Fibroblast of the aortic adventitia (primary cell): ENCODE measurements around the gene G6PD. TPM values are rescaled to one million over a fixed set of nuclear protein-coding genes. Genes with fewer than 3 reads are reported as not detected.

Source experiments
- DNase-seq: peaks from one replicate; pipeline ENCODE4 v3.0.0-alpha.2; 2010; ENCODE audit warnings: low read depth
- H3K4me3 ChIP-seq: 2 replicates; pipeline ENCODE4 v1.5.1; 2011; ENCODE audit warnings: low read depth, mild to moderate bottlenecking, control low read depth, low read length, moderate library complexity
- CTCF ChIP-seq: IDR thresholded peaks from 2 replicates; pipeline ENCODE4 v1.5.1; 2011; ENCODE audit warnings: mild to moderate bottlenecking, low read length, control low read depth, inconsistent platforms; ENCODE audit not compliant: insufficient read depth
- total RNA-seq: library from RNA; depleted of rRNA; stranded (reverse); fragments of >200 nt; gene quantifications from 2 replicates; pipeline ENCODE4 v1.2.3, GENCODE V29; 2012; ENCODE audit warnings: low replicate concordance

Gene G6PD
- total RNA-seq, 1 donor: 126 TPM

- peak within 1 kb of the TSS; percentile 67 for H3K4me3 ChIP-seq
- peak; percentile 15 for DNase-seq
- no peak for TF ChIP-seq CTCF
Measured at GRCh38 chrX:154486396-154487207, 60.0 kb downstream of the G6PD start, which contains the start of gene UBL4A. UBL4A (minus strand) TSS chrX:154486615; CDS start chrX:154486584, 31 bp downstream.

GRCh38 chrX:154486052-154486395 is 60.6 kb downstream of the G6PD start:
- DNase-seq: no peak
- no peak for TF ChIP-seq CTCF
- peak overlapping the region; percentile 67 for H3K4me3 ChIP-seq

- peak overlapping the region; percentile 67 for H3K4me3 ChIP-seq
- TF ChIP-seq CTCF: no peak
- DNase-seq: no peak
Measured at GRCh38 chrX:154485150-154486051, 61.2 kb downstream of the G6PD start.

- no peak for TF ChIP-seq CTCF
- no peak for DNase-seq
Measured at GRCh38 chrX:154484255-154485149, 62.1 kb downstream of the G6PD start.

GRCh38 chrX:154483325-154483724 is 63.3 kb downstream of the G6PD start:
- TF ChIP-seq CTCF: no peak
- no peak for DNase-seq
- no peak overlapping the region for H3K4me3 ChIP-seq

More at GRCh38 chrX:154484255-154485149, 62.1 kb downstream of the G6PD start:
- no peak overlapping the region for H3K4me3 ChIP-seq

GRCh38 chrX:154482786-154483185 is 63.9 kb downstream of the G6PD start:
- no peak for TF ChIP-seq CTCF
- DNase-seq: no peak
- no peak overlapping the region for H3K4me3 ChIP-seq
